NCI-H2081 treated with DMSO at 0.1 percent for 48 hours (cell line): Measurements from ENCODE around the gene MACROD2.

Experiments used
- DNase-seq: peaks from one replicate; lab custom pipeline; 2025; lab: John Stamatoyannopoulos, UW

MACROD2 gene

GRCh38 chr20:14710951-14711350, 715.6 kb downstream of the MACROD2 start:
- DNase-seq: no peak

DNA sequence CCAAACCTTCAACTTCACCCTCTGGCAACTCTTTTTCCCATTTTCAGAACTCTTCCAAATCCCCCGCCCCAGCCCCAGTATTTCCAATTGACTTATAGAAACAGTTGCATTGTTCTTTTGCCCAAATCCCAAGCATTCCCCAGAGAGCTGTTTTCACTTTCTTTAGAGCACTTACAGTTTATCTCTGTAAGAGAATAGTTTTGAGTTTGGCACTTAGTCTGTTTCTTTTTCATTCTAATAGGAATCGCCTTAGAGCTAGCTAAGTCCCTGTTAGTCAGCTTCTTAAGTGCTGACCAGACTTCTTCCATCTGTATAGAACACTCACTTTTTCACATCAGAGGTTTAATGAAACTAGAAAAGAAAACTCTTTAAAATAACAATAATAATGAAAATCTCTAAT, 716.3 kb downstream of the MACROD2 start:
- no peak for DNase-seq

DNA sequence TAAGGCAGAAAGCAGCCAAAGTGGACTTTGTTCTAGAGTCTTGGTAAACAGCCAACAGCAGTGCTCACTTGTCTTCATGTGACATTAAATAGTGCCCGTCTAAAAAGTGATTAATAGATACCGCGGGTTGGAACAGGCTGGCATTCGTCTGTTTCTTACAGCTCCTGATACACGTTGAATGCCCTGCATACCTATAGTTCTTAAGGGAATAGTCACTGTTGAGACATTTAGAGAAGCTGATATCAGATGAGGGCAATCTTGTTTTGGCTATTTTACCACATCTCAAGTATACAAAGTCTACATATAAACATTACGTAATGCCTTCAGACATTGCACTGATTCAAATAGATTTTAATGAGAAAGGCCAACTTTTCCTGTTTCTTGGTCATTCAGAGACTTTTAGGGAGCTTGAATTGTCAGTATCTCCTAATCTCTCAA, 717.0 kb downstream of the MACROD2 start:
- no peak for DNase-seq

DNA sequence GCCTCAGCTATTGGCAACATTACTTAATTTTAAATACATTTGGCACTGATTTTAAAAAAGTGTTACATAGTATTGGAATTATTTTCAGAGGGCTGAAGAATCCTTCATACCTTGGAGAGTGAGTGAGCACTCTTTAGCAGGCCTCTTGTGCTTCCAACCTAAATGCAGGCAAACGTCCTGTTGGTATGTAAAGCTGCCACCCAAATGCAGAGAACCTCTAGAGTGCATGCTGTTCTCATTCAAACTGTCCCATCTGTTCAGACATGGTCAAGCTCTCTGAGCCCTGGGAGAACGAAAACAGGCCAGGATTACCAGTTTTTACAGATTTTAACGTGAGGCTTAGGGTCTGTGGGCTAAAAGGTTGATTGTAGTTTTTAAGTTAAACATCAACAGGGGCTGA, 720.1 kb downstream of the MACROD2 start:
- DNase-seq: no peak

DNA sequence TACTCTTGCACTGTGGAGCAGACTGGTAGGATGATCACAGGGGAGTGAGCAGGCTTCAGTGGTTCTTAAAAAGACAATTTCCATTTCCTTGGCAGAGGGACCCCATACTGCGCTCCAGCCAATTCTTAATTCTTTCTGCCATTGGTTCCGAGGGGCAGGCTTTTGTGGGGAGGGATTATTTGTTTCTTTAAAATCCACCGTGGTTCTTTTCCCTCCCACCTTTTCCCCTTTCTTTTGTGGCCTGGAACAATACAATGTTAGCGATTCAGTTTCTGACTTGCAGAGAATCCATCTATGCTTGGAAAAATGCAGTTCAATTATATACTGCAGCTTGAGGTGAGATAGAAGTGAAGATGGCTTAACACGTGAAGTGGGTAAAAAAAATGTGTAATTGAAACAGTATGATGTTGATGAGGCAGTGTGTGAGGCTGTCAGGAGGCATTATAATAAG, 721.1 kb downstream of the MACROD2 start:
- no peak for DNase-seq

DNA sequence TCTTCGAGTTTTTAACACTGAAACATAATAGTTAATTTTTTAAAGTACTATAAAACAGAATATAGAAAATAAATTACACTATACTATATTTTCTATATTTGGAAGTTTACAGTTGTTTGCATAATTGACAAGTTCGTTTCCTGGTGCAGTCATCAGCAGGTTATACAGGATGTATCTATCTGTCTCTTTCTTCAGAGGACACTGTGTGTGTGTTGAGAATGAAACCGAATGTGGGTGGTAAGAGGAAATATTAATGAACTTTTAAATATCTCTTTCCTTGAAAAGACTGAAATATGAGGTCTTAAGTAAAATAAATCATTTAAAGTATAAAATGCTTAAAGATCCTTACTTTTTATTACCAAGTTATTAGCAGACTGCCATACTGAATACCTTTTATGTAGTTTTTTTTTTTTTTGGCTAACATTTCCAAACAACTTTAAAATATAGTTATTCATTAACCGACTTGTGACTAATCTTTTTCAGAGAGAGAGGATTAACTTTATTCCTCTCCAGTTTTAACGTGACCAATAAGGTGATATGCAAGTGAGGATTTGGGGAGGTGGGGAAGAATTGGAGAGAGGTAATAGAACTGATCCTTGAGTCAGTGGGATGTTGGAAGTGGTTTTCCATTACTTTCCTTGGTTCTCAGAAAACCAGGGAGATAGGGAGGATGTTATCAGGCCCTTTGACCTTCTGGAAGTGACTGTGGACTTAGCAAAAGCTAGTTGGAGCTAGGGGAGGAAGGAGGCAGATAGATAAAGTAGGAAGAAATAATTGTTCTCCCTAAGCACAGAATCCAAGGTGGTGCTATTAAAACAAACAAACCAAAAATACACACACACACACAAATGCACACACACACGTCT, 722.1 kb downstream of the MACROD2 start:
- DNase-seq: no peak

DNA sequence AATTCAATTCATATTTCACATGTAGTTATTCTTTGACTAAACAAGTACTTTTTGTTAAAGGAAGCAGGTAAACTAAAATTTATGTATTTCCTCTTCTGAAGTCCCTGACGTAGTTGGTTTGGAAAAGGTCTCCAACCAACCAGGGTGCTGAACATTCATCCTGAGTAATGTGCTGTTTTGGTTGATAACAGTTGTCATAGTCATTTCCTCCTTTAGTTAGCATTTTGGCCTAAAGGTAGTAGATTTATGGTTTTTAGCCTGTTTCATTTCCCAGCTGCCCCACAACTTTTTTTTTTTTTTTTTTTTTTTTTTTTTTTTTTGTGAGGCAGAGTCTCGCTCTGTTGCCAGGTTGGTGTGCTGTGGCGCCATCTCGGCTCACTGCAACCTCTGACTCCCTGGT, 724.9 kb downstream of the MACROD2 start:
- DNase-seq: no peak

GRCh38 chr20:14721926-14722452, 726.7 kb downstream of the MACROD2 start:
- DNase-seq: no peak

- DNase-seq: no peak
Observed at GRCh38 chr20:14723614-14724013, 728.3 kb downstream of the MACROD2 start.

- no peak for DNase-seq
Observed at GRCh38 chr20:14724036-14724435, 728.7 kb downstream of the MACROD2 start.

DNA sequence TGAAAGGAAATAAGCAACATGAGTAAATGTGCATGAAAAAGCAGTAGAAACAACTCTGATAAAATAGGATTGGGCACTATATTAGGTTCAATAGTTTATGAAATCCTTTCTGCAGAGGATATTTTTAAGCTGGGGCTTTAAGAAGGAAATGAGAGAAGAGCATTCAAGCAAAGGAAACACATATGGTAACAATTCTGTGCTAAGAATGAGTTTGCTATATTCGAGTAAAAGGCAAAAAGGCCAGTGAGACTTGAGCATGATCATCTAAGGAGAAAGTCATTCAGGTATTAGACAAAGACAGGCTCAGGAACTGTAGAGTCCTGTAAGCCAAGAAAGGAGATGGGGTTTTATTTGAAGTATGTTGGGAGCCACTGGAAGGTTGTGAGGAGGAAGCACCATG, 729.2 kb downstream of the MACROD2 start:
- DNase-seq: no peak

GRCh38 chr20:14726591-14726990, 731.3 kb downstream of the MACROD2 start:
- DNase-seq: no peak

DNA sequence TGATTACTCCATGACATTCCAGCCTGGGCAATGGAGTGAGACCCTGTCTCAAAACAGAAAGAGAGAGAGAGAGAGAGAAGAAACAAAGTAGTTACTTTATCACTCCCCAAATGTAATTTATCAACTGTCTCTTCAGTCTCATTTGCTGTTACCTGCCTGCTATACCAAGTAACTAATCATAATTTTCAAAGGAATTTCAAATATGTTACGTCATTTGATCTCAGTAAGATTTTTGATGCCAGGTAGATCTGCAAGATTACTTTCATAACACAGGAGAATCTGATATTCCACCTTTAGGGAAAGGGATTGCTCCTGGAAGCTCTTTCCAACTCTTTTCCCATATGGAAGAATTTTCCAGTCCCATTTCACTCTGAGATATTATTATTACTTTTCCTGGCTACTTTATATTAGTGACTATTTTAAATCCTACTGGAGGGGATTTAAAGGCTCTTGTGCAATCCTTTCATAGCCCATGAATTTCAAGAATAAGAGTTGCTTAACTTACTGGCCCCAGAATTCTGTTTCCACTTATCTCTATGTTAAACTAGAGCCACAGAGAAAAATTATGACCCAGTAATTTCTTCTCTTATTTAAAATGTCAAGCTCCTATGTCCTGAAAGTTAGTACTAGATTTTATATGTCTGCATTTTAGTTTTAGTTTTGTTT, 732.3 kb downstream of the MACROD2 start:
- DNase-seq: no peak

- no peak for DNase-seq
Observed at GRCh38 chr20:14729390-14729789, 734.1 kb downstream of the MACROD2 start.

- no peak for DNase-seq
Observed at GRCh38 chr20:14732343-14732742, 737.0 kb downstream of the MACROD2 start.

GRCh38 chr20:14732996-14733395, 737.7 kb downstream of the MACROD2 start:
- DNase-seq: no peak

DNA sequence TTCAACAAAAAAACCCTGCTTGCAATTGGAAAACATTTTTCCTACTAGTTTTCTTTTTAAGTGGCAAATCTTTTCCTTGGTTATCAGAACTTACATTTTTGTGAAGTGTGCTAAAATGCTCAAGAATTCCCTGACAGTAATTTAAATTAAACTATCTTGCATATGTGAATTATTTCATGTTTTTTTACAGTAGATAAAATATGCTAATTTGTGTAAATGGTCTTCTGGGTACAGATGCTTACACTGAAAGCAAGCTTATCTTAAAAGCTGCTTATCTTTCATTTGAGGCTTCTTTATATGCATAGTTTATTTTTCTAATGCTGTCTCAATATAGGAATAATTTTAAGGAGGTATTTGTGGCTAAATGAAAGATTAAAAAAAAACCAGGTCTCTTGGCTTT, 745.1 kb downstream of the MACROD2 start:
- DNase-seq: no peak

- DNase-seq: no peak
Observed at GRCh38 chr20:14741616-14742015, 746.3 kb downstream of the MACROD2 start.

DNA sequence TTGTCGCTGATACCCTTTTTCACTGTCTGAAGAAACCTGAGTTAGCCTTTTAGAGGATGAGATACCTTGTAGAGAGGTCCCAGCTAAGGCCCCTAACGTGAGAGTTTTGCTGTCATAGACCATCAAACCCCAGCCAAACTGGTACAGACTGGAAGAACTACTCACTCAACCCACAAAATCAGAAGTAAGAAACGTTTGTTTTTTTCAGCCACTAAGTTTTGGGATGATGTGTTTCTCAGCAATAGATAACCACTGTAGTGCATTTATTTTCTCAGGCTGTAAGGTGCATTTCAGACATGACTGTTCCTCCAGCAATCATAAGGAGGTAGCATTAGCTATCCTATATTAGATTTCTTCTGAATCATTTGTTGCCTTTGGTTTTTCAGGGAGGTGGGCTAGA, 749.4 kb downstream of the MACROD2 start:
- DNase-seq: no peak

GRCh38 chr20:14745830-14746229, 750.5 kb downstream of the MACROD2 start:
- no peak for DNase-seq

DNA sequence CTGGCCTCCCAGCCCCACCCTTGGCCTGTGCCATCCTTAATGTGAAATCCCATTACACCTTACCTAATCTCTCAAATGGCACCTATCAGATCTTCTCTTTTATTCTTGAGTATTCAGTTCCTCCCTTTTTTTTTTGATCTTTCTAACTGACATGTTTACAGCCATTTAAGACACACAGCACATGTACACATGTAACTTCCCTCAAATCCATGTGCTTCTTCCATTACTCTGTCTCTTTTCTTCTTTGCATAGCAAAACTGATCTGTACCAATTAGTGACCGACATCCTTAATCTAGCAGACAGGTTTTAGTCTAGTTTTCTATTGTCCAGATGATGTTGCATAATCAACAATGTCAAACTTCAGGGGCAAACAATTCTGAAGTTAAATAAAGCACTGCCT, 755.9 kb downstream of the MACROD2 start:
- DNase-seq: no peak

GRCh38 chr20:14757728-14758127, 762.4 kb downstream of the MACROD2 start:
- no peak for DNase-seq

GRCh38 chr20:14758356-14758755, 763.0 kb downstream of the MACROD2 start:
- no peak for DNase-seq
